CD4-positive, alpha-beta memory T cell (primary cell): Measurements from ENCODE around the gene TBX2. TPM values are rescaled to one million over a fixed set of nuclear protein-coding genes. Genes with fewer than 3 reads are reported as not detected.
"Not testable (repeated sequence)": the region's sequence is repeated elsewhere in the genome, so short reads cannot be mapped to it uniquely, and the experiment has no call there.

Source experiments
- CTCF ChIA-PET: fragments of 350-600 bp; sonication (Branson Sonifier 250); formaldehyde crosslinking; loops from one replicate; lab custom pipeline; 2021; ENCODE audit warnings: inconsistent platforms; ENCODE audit not compliant: partially characterized antibody; lab: Charles Lee
- POLR2A ChIA-PET: fragments of 350-600 bp; sonication (Branson Sonifier 250); formaldehyde crosslinking; loops from one replicate; lab custom pipeline; 2021; ENCODE audit not compliant: partially characterized antibody; lab: Charles Lee
- DNase-seq, 5 donors: peaks; one replicate each; pipeline versions ENCODE4 v3.0.0 to v3.0.0-alpha.2; 2020 to 2022; ENCODE audit warnings: mixed read lengths in 1 of 5
- H3K27ac ChIP-seq: one replicate; pipeline ENCODE4 v1.7.0; 2013; ENCODE audit warnings: low read depth, low read length
- H3K27me3 ChIP-seq: 2 replicates; pipeline ENCODE4 v1.7.0; 2013; ENCODE audit warnings: mild to moderate bottlenecking, low read length, moderate library complexity; ENCODE audit not compliant: insufficient read depth
- H3K36me3 ChIP-seq: 2 replicates; pipeline ENCODE4 v1.7.0; 2013; ENCODE audit warnings: mild to moderate bottlenecking, low read length, moderate library complexity; ENCODE audit not compliant: insufficient read depth
- H3K4me1 ChIP-seq: 2 replicates; pipeline ENCODE4 v1.7.0; 2013; ENCODE audit warnings: mild to moderate bottlenecking, low read length, moderate library complexity; ENCODE audit not compliant: insufficient read depth
- H3K4me3 ChIP-seq, 2 donors: one replicate each; pipeline ENCODE4 v1.7.0; 2013; ENCODE audit warnings: low read length in 2 of 2, mild to moderate bottlenecking in 1 of 2
- H3K9me3 ChIP-seq, 2 donors: one replicate each; pipeline ENCODE4 v1.7.0; 2013; ENCODE audit warnings: low read length in 2 of 2, control low read depth in 1 of 2; ENCODE audit not compliant: control insufficient read depth in 1 of 2
- H3K27ac Mint-ChIP-seq, 7 donors: one replicate each; pipeline ENCODE4 v1.8.0; 2020 to 2021; ENCODE audit warnings: mixed read lengths in 7 of 7, mild to moderate bottlenecking in 6 of 7, inconsistent platforms in 3 of 7, moderate library complexity in 3 of 7
- H3K27me3 Mint-ChIP-seq, 2 donors: one replicate each; pipeline ENCODE4 v1.8.0; 2020 to 2021; ENCODE audit warnings: mixed read lengths in 2 of 2
- H3K36me3 Mint-ChIP-seq, 2 donors: one replicate each; pipeline ENCODE4 v1.8.0; 2020 to 2021; ENCODE audit warnings: mixed read lengths in 2 of 2, inconsistent platforms in 1 of 2, mild to moderate bottlenecking in 1 of 2
- H3K4me1 Mint-ChIP-seq, 4 donors: one replicate each; pipeline ENCODE4 v1.8.0; 2020 to 2021; ENCODE audit warnings: mixed read lengths in 4 of 4, mild to moderate bottlenecking in 1 of 4
- H3K4me3 Mint-ChIP-seq, 8 donors: one replicate each; pipeline ENCODE4 v1.8.0; 2020 to 2021; ENCODE audit warnings: mixed read lengths in 8 of 8, mild to moderate bottlenecking in 7 of 8, moderate library complexity in 6 of 8, inconsistent platforms in 3 of 8
- H3K9me3 Mint-ChIP-seq, 8 donors: one replicate each; pipeline ENCODE4 v1.8.0; 2020 to 2021; ENCODE audit warnings: mixed read lengths in 8 of 8, mild to moderate bottlenecking in 5 of 8, inconsistent platforms in 3 of 8, moderate library complexity in 1 of 8
- intact Hi-C: fragments of 100-400 bp; cut with micrococcal nuclease; formaldehyde crosslinking; loops from one replicate; pipeline ENCODE4 v1.15.1; 2023
- polyA plus RNA-seq, 2 donors: library from polyadenylated mRNA; unstranded; fragments of 300-500 nt; fragmentation: Illumina TruSeq; gene quantifications; one replicate each; pipeline ENCODE4 v1.2.3, GENCODE V29; 2021
- total RNA-seq, 2 experiments: library from RNA; stranded (reverse); gene quantifications; one replicate each; pipeline ENCODE4 v1.2.3, GENCODE V29; 2021

TBX2 gene
- total and polyA plus RNA-seq, 4 experiments from 2014 or later, result not detected

- H3K9me3 ChIP-seq, intact Hi-C loops, CTCF ChIA-PET, H3K4me1 Mint-ChIP-seq, H3K4me3 Mint-ChIP-seq, H3K9me3 Mint-ChIP-seq, H3K4me1 ChIP-seq, H3K36me3 ChIP-seq, H3K36me3 Mint-ChIP-seq, DNase-seq, H3K4me3 ChIP-seq, H3K27me3 ChIP-seq, H3K27ac Mint-ChIP-seq, H3K27ac ChIP-seq, H3K27me3 Mint-ChIP-seq, POLR2A ChIA-PET: not testable (repeated sequence)
Observed at GRCh38 chr17:61357061-61357460, 42.6 kb upstream of the TBX2 start.

GRCh38 chr17:61359513-61359912 is 40.1 kb upstream of the TBX2 start:
- H3K27me3 ChIP-seq, H3K4me1 Mint-ChIP-seq, H3K36me3 ChIP-seq, H3K9me3 ChIP-seq, H3K4me3 ChIP-seq, H3K4me3 Mint-ChIP-seq, H3K27ac Mint-ChIP-seq, H3K36me3 Mint-ChIP-seq, H3K9me3 Mint-ChIP-seq, H3K27me3 Mint-ChIP-seq, H3K27ac ChIP-seq, H3K4me1 ChIP-seq, POLR2A ChIA-PET, DNase-seq, intact Hi-C loops: not testable (repeated sequence)
- CTCF ChIA-PET, result interaction anchor here (0.9 to 2.0 kb wide), 5 partner anchors 28 to 639 kb away, joined by 3 to 9 read pairs (median 4); no protein-coding TSS in a partner anchor

DNA sequence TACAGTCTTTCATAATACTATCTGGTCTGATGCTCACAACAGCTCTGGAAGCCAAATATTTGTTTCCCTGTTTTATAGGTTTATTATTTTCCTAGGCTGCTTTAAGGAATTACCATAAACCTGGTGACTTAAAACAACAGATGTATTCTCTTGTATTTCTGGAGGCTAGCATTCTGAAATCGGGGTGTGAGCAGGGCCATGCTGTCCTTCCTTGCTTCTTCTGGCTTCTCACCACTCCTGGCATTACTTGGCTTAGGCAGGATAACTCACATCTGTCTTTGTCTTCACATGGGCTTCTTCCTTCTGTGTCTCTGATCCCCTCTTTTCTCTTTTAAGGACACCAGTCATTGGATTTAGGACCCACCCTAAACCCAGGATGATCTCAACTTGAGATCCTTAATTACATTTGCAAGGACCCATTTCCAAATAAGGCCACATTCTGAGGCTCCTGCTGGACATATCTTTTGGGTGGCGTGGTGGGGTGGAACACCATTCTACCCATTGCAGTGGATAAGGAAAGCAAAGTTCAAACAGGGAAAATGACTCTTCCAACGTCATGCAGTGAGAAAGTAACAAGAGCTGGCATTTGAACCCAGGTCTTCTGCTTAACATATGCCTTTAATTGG is 39.2 kb upstream of the TBX2 start:
- H3K4me1 ChIP-seq, result no peaks in the 10 kb centered on the region
- no peaks in the 10 kb centered on the region for H3K27me3 Mint-ChIP-seq
- no peak overlapping the region for H3K4me3 Mint-ChIP-seq
- H3K4me3 ChIP-seq, result no peak overlapping the region
- H3K36me3 Mint-ChIP-seq, result no peaks in the 10 kb centered on the region
- DNase-seq, result no peak
- H3K9me3 ChIP-seq, result no peaks in the 10 kb centered on the region
- no peak overlapping the region for H3K27ac Mint-ChIP-seq
- ChIA-PET POLR2A (no interaction called here), CTCF (interaction anchor here (0.9 kb wide), 1 partner anchor 588 kb away, joined by 5 read pairs; no protein-coding TSS in a partner anchor)
- no peaks in the 10 kb centered on the region for H3K9me3 Mint-ChIP-seq
- intact Hi-C loops, result no loop called here
- no peaks in the 10 kb centered on the region for H3K4me1 Mint-ChIP-seq
- H3K27me3 ChIP-seq, result no peaks in the 10 kb centered on the region
- no peaks in the 10 kb centered on the region for H3K36me3 ChIP-seq
- H3K27ac ChIP-seq, result no peak overlapping the region

- no peaks in the 10 kb centered on the region for H3K4me1 ChIP-seq
- no peaks in the 10 kb centered on the region for H3K9me3 ChIP-seq
- Mint-ChIP-seq H3K36me3 (no peaks in the 10 kb centered on the region), H3K4me3 (no peak overlapping the region), H3K4me1 (no peaks in the 10 kb centered on the region), H3K27me3 (no peaks in the 10 kb centered on the region), H3K9me3 (no peaks in the 10 kb centered on the region), H3K27ac (no peak overlapping the region)
- ChIA-PET POLR2A (no interaction called here), CTCF (no interaction called here)
- H3K27me3 ChIP-seq, result no peaks in the 10 kb centered on the region
- intact Hi-C loops, result no loop called here
- DNase-seq, result no peak
- H3K4me3 ChIP-seq, result no peak overlapping the region
- no peaks in the 10 kb centered on the region for H3K36me3 ChIP-seq
- H3K27ac ChIP-seq, result no peak overlapping the region
Observed at GRCh38 chr17:61361084-61361483, 38.6 kb upstream of the TBX2 start.

DNA sequence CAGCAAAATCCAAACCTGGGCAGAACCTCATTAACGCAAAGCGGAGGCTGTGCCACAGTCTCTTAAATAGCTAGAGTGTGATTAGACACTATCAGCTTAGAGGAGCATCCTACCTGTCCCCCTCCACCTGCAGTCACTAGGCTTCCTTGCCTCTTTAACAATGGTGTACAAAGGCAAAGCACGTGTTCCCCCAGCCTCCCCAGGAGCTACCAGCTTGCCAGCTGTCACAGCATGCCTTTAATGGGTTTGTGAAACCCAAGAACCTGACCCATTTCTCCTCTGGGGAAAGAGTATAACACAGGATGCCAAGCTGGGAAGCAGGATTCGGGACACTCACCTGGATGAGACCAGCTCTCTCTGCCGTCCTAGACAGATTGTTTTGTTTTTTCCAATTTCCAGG is 37.2 kb upstream of the TBX2 start:
- no peaks in the 10 kb centered on the region for H3K27me3 Mint-ChIP-seq
- ChIA-PET POLR2A (no interaction called here), CTCF (interaction anchor here (0.9 kb wide), 1 partner anchor 11 kb away, joined by 4 read pairs; no protein-coding TSS in a partner anchor)
- H3K27ac Mint-ChIP-seq, result no peak overlapping the region
- intact Hi-C loops, result no loop called here
- no peaks in the 10 kb centered on the region for H3K9me3 Mint-ChIP-seq
- Histone ChIP-seq H3K27me3 (no peaks in the 10 kb centered on the region), H3K9me3 (no peaks in the 10 kb centered on the region), H3K36me3 (no peaks in the 10 kb centered on the region), H3K27ac (no peak overlapping the region), H3K4me3 (no peak overlapping the region), H3K4me1 (no peaks in the 10 kb centered on the region)
- no peak overlapping the region for H3K4me3 Mint-ChIP-seq
- no peaks in the 10 kb centered on the region for H3K4me1 Mint-ChIP-seq
- no peaks in the 10 kb centered on the region for H3K36me3 Mint-ChIP-seq
- DNase-seq, result no peak

GRCh38 chr17:61362852-61363600 is 36.6 kb upstream of the TBX2 start:
- Histone ChIP-seq H3K9me3 (no peaks in the 10 kb centered on the region), H3K36me3 (no peaks in the 10 kb centered on the region), H3K27ac (no peak overlapping the region), H3K27me3 (no peaks in the 10 kb centered on the region), H3K4me1 (no peaks in the 10 kb centered on the region), H3K4me3 (no peak overlapping the region)
- CTCF ChIA-PET, result interaction anchor here (0.9 kb wide), 1 partner anchor 11 kb away, joined by 4 read pairs; no protein-coding TSS in a partner anchor
- intact Hi-C loops, result no loop called here
- Mint-ChIP-seq H3K27me3 (no peaks in the 10 kb centered on the region), H3K27ac (no peak overlapping the region), H3K4me3 (no peak overlapping the region), H3K9me3 (no peaks in the 10 kb centered on the region), H3K4me1 (no peaks in the 10 kb centered on the region), H3K36me3 (no peaks in the 10 kb centered on the region)
- POLR2A ChIA-PET, result no interaction called here
- DNase-seq, result no peak

DNA sequence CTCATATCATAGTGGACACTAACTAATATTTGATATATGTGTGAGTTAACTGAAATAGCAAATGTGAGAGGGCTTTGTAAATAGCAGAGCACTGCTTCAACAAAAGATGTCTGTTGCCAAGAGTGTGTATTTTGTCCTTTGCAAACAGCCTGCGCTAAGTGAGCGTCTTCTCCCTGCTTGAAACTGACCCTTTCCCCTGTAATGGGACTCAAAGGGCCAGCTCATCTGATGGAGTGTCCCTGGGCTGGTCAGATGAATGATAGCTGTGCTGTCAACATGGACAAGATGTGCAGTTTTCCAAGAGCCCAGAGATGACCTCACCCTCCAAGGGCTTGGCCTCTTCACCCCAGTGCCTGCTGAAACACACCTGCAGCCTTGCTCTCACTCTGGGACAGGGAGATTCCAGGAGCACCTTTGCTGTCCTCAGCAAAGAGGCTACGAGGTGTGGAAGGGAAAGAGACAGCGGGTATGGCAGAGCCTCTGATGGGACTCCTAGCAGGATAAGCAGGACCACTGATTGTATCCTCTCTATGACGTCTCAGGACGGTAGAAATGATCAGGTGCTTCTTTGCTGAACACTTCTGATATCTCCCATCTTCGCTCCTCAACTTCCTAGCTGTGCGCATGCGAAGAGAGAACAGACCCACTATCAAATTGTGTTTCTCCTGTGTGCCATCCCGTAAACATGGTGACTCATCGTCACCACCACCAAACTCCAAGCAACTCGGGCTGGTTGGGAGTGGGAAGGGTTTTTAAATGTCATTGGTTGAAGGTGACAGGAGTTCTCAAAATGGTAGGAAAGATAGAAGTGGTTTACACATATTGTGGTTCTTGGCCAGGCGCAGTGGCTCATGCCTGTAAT is 35.8 kb upstream of the TBX2 start:
- Mint-ChIP-seq H3K4me3 (no peak overlapping the region), H3K36me3 (no peaks in the 10 kb centered on the region), H3K9me3 (no peaks in the 10 kb centered on the region), H3K27me3 (no peaks in the 10 kb centered on the region), H3K4me1 (no peaks in the 10 kb centered on the region), H3K27ac (no peak overlapping the region)
- DNase-seq, result no peak
- H3K27me3 ChIP-seq, result no peaks in the 10 kb centered on the region
- ChIA-PET POLR2A (no interaction called here), CTCF (interaction anchor here (2.1 kb wide), 1 partner anchor 12 kb away, joined by 6 read pairs; no protein-coding TSS in a partner anchor)
- H3K9me3 ChIP-seq, result no peaks in the 10 kb centered on the region
- H3K36me3 ChIP-seq, result no peaks in the 10 kb centered on the region
- no peaks in the 10 kb centered on the region for H3K4me1 ChIP-seq
- no peak overlapping the region for H3K4me3 ChIP-seq
- H3K27ac ChIP-seq, result no peak overlapping the region
- intact Hi-C loops, result no loop called here
